HepG2 (cell line): ENCODE results near the gene FUOM. TPM values are rescaled to one million over a fixed set of nuclear protein-coding genes. Genes with fewer than 3 reads are reported as not detected.

ENCODE experiments used
- ATF3 ChIP-seq: sonication (generic); formaldehyde crosslinking; IDR thresholded peaks from 2 replicates; pipeline ENCODE4 v1.4.0; 2020; ENCODE audit warnings: missing genetic modification reagents
- BORCS8-MEF2B ChIP-seq: sonication (generic); formaldehyde crosslinking; IDR thresholded peaks from 2 replicates; pipeline ENCODE4 v1.8.0; 2022; ENCODE audit warnings: mild to moderate bottlenecking, missing genetic modification reagents
- CENPT ChIP-seq: sonication (generic); formaldehyde crosslinking; IDR thresholded peaks from 2 replicates; pipeline ENCODE4 v1.8.0; 2022; ENCODE audit warnings: low read depth, mild to moderate bottlenecking, moderate library complexity, missing genetic modification reagents
- DNMT3B ChIP-seq: conservative IDR thresholded peaks from 2 replicates; pipeline ENCODE4 v1.6.1; 2016; ENCODE audit warnings: missing biosample characterization, control low read depth
- DR1 ChIP-seq: sonication (generic); formaldehyde crosslinking; IDR thresholded peaks from 2 replicates; pipeline ENCODE4 v1.8.0; 2021; ENCODE audit warnings: mild to moderate bottlenecking, missing genetic modification reagents, inconsistent platforms
- KLF15 ChIP-seq: sonication (generic); formaldehyde crosslinking; IDR thresholded peaks from 2 replicates; pipeline ENCODE4 v1.8.1; 2023; ENCODE audit warnings: borderline replicate concordance, mild to moderate bottlenecking, inconsistent platforms, missing genetic modification reagents, mixed read lengths
- LBX2 ChIP-seq: sonication (generic); formaldehyde crosslinking; IDR thresholded peaks from 2 replicates; pipeline ENCODE4 v1.5.0; 2020; ENCODE audit warnings: missing genetic modification reagents, mild to moderate bottlenecking, borderline replicate concordance
- MED1 ChIP-seq: sonication (generic); formaldehyde crosslinking; IDR thresholded peaks from 2 replicates; pipeline ENCODE4 v1.4.0; 2020; ENCODE audit warnings: missing genetic modification reagents
- MZF1 ChIP-seq: sonication (generic); formaldehyde crosslinking; IDR thresholded peaks from 2 replicates; pipeline ENCODE4 v1.8.1; 2023; ENCODE audit warnings: mild to moderate bottlenecking, missing genetic modification reagents, borderline replicate concordance
- NCOA2 ChIP-seq: sonication (generic); formaldehyde crosslinking; IDR thresholded peaks from 2 replicates; pipeline ENCODE4 v1.8.0; 2022; ENCODE audit warnings: inconsistent platforms
- NCOA5 ChIP-seq: sonication (generic); formaldehyde crosslinking; IDR thresholded peaks from 2 replicates; pipeline ENCODE4 v1.4.0; 2020; ENCODE audit warnings: missing genetic modification reagents
- PAF1 ChIP-seq: IDR thresholded peaks from 2 replicates; pipeline ENCODE4 v1.6.1; 2016; ENCODE audit warnings: missing genetic modification reagents, missing compliant biosample characterization
- RERE ChIP-seq: IDR thresholded peaks from 2 replicates; pipeline ENCODE4 v1.6.1; 2016; ENCODE audit warnings: low read depth, missing genetic modification reagents, missing compliant biosample characterization
- TFE3 ChIP-seq: IDR thresholded peaks from 2 replicates; pipeline ENCODE4 v1.6.1; 2016
- ZFP1 ChIP-seq: IDR thresholded peaks from 2 replicates; pipeline ENCODE4 v1.6.1; 2016
- ZNF124 ChIP-seq: sonication (generic); formaldehyde crosslinking; IDR thresholded peaks from 2 replicates; pipeline ENCODE4 v1.4.0; 2020; ENCODE audit warnings: missing genetic modification reagents
- ZNF251 ChIP-seq: sonication (generic); formaldehyde crosslinking; IDR thresholded peaks from 2 replicates; pipeline ENCODE4 v1.9.0; 2021; ENCODE audit warnings: mild to moderate bottlenecking, missing genetic modification reagents
- ZNF282 ChIP-seq: fragments of 450-650 bp; IDR thresholded peaks from 2 replicates; pipeline ENCODE4 v1.6.1; 2018; ENCODE audit not compliant: partially characterized antibody
- ZNF556 ChIP-seq: sonication (generic); formaldehyde crosslinking; IDR thresholded peaks from 2 replicates; pipeline ENCODE4 v1.4.0; 2020; ENCODE audit warnings: mild to moderate bottlenecking, missing genetic modification reagents, borderline replicate concordance
- ZNF605 ChIP-seq: sonication (generic); formaldehyde crosslinking; IDR thresholded peaks from 2 replicates; pipeline ENCODE4 v1.8.0; 2022; ENCODE audit warnings: mild to moderate bottlenecking, missing genetic modification reagents
- ZNF703 ChIP-seq: sonication (generic); formaldehyde crosslinking; IDR thresholded peaks from 2 replicates; pipeline ENCODE4 v1.5.1; 2020; ENCODE audit warnings: missing genetic modification reagents, mild to moderate bottlenecking, moderate library complexity, borderline replicate concordance
- ZNF737 ChIP-seq: sonication (generic); formaldehyde crosslinking; IDR thresholded peaks from 2 replicates; pipeline ENCODE4 v1.5.0; 2020; ENCODE audit warnings: missing genetic modification reagents, mild to moderate bottlenecking, borderline replicate concordance
- ZSCAN31 ChIP-seq: sonication (generic); formaldehyde crosslinking; IDR thresholded peaks from 2 replicates; pipeline ENCODE4 v1.5.0; 2020; ENCODE audit warnings: low read depth, mild to moderate bottlenecking, missing genetic modification reagents
- ZSCAN9 ChIP-seq: IDR thresholded peaks from 2 replicates; pipeline ENCODE4 v1.6.1; 2016; ENCODE audit warnings: borderline replicate concordance
- polyA plus RNA-seq, 8 experiments: library from polyadenylated mRNA; depleted of rRNA in 3 of 8; stranded (reverse) in 7 of 8; unstranded in 1 of 8; fragments of >200 nt; fragmentation: Illumina TruSeq in 4 of 8; extraction: Trizol in 4 of 8; gene quantifications; 2 replicates each; pipeline versions ENCODE4 v1.2.1 to v1.2.3, GENCODE V29; 2011 to 2016; ENCODE audit warnings: low read depth in 4 of 8, missing spikeins in 1 of 8, mixed read lengths in 1 of 8; ENCODE audit not compliant: insufficient read depth in 1 of 8
- total RNA-seq, 5 experiments: library from RNA; depleted of rRNA; stranded (reverse); fragments of >200 nt; fragmentation: Illumina TruSeq; extraction: Trizol; gene quantifications; 2 replicates each; pipeline ENCODE4 v1.2.3, GENCODE V29; 2016; ENCODE audit warnings: low read depth in 1 of 5

FUOM gene
- total and polyA plus RNA-seq, 2 of the 13 experiments (the other 11 are each of a cell fraction or from before 2014, with no cell fraction given) = 27.5 to 60.4 TPM

GRCh38 chr10:133394064-133394663 is 36.3 kb upstream of the FUOM start, which contains the start of gene MTG1 (continued):
- TF ChIP-seq NCOA2 (peak; percentile 38; the same call in 1 of the 2 replicates), ZSCAN31 (CRISPR knock-in tag) (peak; percentile 69), MZF1 (no peak), BORCS8-MEF2B (CRISPR knock-in tag) (peak; percentile 73), ZNF605 (CRISPR knock-in tag) (0 out of 2 replicates have a peak, but pooled peaks have one; percentile 48), DNMT3B (CRISPR knock-in tag) (no peak), ZNF282 (no peak), DR1 (peak; percentile 76; the same call in 1 of the 2 replicates), ZNF251 (CRISPR knock-in tag) (peak; percentile 46; the same call in 1 of the 2 replicates), PAF1 (no peak), ATF3 (CRISPR knock-in tag) (no peak; the same call in 1 of the 2 replicates), TFE3 (CRISPR knock-in tag) (peak; percentile 72), CENPT (CRISPR knock-in tag) (peak; percentile 91; the same call in 1 of the 2 replicates), KLF15 (CRISPR knock-in tag) (0 out of 2 replicates have a peak, but pooled peaks have one; percentile 74), ZNF124 (peak; percentile 57; the same call in 1 of the 2 replicates), ZNF556 (CRISPR knock-in tag) (no peak), MED1 (CRISPR knock-in tag) (peak; percentile 78), RERE (no peak), ZFP1 (CRISPR knock-in tag) (no peak), NCOA5 (CRISPR knock-in tag) (no peak), ZSCAN9 (CRISPR knock-in tag) (peak; percentile 81; the same call in 1 of the 2 replicates), ZNF737 (no peak), ZNF703 (CRISPR knock-in tag) (no peak), LBX2 (CRISPR knock-in tag) (peak; percentile 78; the same call in 1 of the 2 replicates)
